Ovary (tissue), 9 donors: ENCODE data around the gene CCL23. TPM values are rescaled to one million over a fixed set of nuclear protein-coding genes. Genes with fewer than 3 reads are reported as not detected.

Experiments used
- DNase-seq, 5 donors: peaks; one replicate each; pipeline ENCODE4 v3.0.0-alpha.2; 2019 to 2020
- H3K27ac ChIP-seq, 2 donors: fragments of 200-600 bp; one replicate each; pipeline versions ENCODE4 v1.5.1 to v1.8.0; 2019 to 2022
- H3K27me3 ChIP-seq: fragments of 200-600 bp; one replicate; pipeline ENCODE4 v1.8.0; 2022
- H3K36me3 ChIP-seq: fragments of 200-600 bp; sonication (generic); one replicate; pipeline ENCODE4 v1.5.1; 2019
- H3K4me1 ChIP-seq: one replicate; pipeline ENCODE4 v1.8.1; 2013; ENCODE audit warnings: mild to moderate bottlenecking, moderate library complexity; ENCODE audit not compliant: insufficient read depth
- H3K4me3 ChIP-seq: fragments of 200-600 bp; sonication (generic); one replicate; pipeline ENCODE4 v1.5.1; 2017
- H3K9me3 ChIP-seq, 2 donors: fragments of 200-600 bp in 1 of 2; sonication (generic) in 1 of 2; one replicate each; pipeline versions ENCODE4 v1.5.1 to v1.8.1; 2013 to 2019; ENCODE audit warnings: mild to moderate bottlenecking in 1 of 2, moderate library complexity in 1 of 2
- CTCF ChIP-seq, 3 donors: fragments of 450-650 bp in 2 of 3; fragments of 200-600 bp in 1 of 3; IDR thresholded peaks; one replicate each; pipeline versions ENCODE4 v1.5.1 to v1.8.0; 2016 to 2022; ENCODE audit warnings: antibody characterized with exemption in 3 of 3, mild to moderate bottlenecking in 1 of 3
- EP300 ChIP-seq: sonication (generic); formaldehyde crosslinking; IDR thresholded peaks from one replicate; pipeline ENCODE4 v1.6.1; 2017; ENCODE audit warnings: antibody characterized with exemption
- POLR2A ChIP-seq: fragments of 450-650 bp; IDR thresholded peaks from one replicate; pipeline ENCODE4 v1.6.1; 2017; ENCODE audit warnings: antibody characterized with exemption, mild to moderate bottlenecking, moderate library complexity
- WGBS, 3 donors: extraction: QIAGEN DNeasy Blood & Tissue Kit in 1 of 3; methylation state at CpG; one replicate each; pipeline versions ENCODE4 v1.1.5 to v1.1.7; 2013 to 2017; 5-methylcytosine and 5-hydroxymethylcytosine counted together
- intact Hi-C, 4 donors: fragments of 100-400 bp; cut with DNase I; formaldehyde crosslinking; loops; one replicate each; pipeline versions ENCODE4 v1.11.0 to v1.15.1; 2022 to 2023
- polyA plus RNA-seq, 2 donors: library from polyadenylated mRNA; stranded (reverse); fragments of 200-250 nt in 1 of 2; fragments of 350-450 nt in 1 of 2; fragmentation: Illumina TruSeq in 1 of 2; extraction: RNeasy Lipid Tissue Mini Kit (QIAGEN cat#74804) in 1 of 2; gene quantifications; one replicate each; pipeline ENCODE4 v1.2.3, GENCODE V29; 2013 to 2014
- total RNA-seq, 7 donors: library from RNA; depleted of rRNA in 2 of 7; stranded (reverse); fragments of >200 nt in 2 of 7; fragmentation: NEBNext Ultra II Directional in 3 of 7; extraction: Animal tissue kit (Norgen Biotek cat#: 25700) in 3 of 7; gene quantifications; one replicate each; pipeline versions ENCODE4 v1.1.0 to v1.2.4, GENCODE V29; 2016 to 2023
- donor health status: DM: no; HTN: no; CAD: no; lungs with moderate emphysema.
- donor health status: DM: no; HTN: no; CAD: no.
- donor health status: Bipolar disorder and iron deficiency.
- donor health status: DM: yes; HTN: yes; CAD: no.
- donor health status: DM: no; HTN: no; CAD: no.
- donor health status: DM: yes; HTN: yes; CAD: no.

The CCL23 gene
- total and polyA plus RNA-seq, 9 donors, result 0.81 to 9.2 (median 3.7) TPM; not detected in 2

GRCh38 chr17:35965272-35965671 is 52.5 kb downstream of the CCL23 start:
- TF ChIP-seq EP300 (no peak), CTCF (IDR thresholded peaks at IDR 0.05) (no peak)
- Histone ChIP-seq H3K4me1 (no peaks in the 10 kb centered on the region), H3K9me3 (no peaks in the 10 kb centered on the region), H3K36me3 (no peaks in the 10 kb centered on the region), H3K27me3 (no peaks in the 10 kb centered on the region), H3K4me3 (no peak overlapping the region), H3K27ac (no peak overlapping the region)
- WGBS, 3 donors, result 88 to 91% (median 91%) methylated on average over 7 of the region's 7 CpGs
- intact Hi-C loops, result no loop called here
- no peak for DNase-seq

- Histone ChIP-seq H3K9me3 (no peaks in the 10 kb centered on the region), H3K27ac (no peak overlapping the region), H3K4me1 (no peaks in the 10 kb centered on the region), H3K36me3 (no peaks in the 10 kb centered on the region), H3K4me3 (no peak overlapping the region), H3K27me3 (no peaks in the 10 kb centered on the region)
- DNase-seq, result no peak
- WGBS, 3 donors, result 70 to 82% (median 73%) methylated on average over 6 of the region's 6 CpGs
- intact Hi-C loops, result no loop called here
- TF ChIP-seq EP300 (no peak), POLR2A (no peak), CTCF (IDR thresholded peaks at IDR 0.05) (no peak)
Observed at GRCh38 chr17:35963663-35964062, 54.1 kb downstream of the CCL23 start.

Other genes with a start within 250 kb of the CCL23 start
- gene MMP28, start 222.3 kb downstream of the CCL23 start, total RNA-seq, result 10 to 100 TPM in 1 of 7 donors, 1 to 10 TPM in 4, under 1 TPM in 2; 0.25 to 33.3 (median 3.3) TPM
- 1 to 10 TPM; 5.9 to 7.1 TPM for gene MMP28, start 222.3 kb downstream of the CCL23 start, polyA plus RNA-seq
- gene TAF15, start 208.5 kb downstream of the CCL23 start, total RNA-seq, result 100 to 1,000 TPM in 5 of 7 donors, 10 to 100 TPM in 2; 30.2 to 162 (median 126) TPM
- 100 to 1,000 TPM in 1 of 2 donors, 10 to 100 TPM in 1; 88.9 to 223 TPM for gene TAF15, start 208.5 kb downstream of the CCL23 start, polyA plus RNA-seq
- gene HEATR9, start 149.1 kb downstream of the CCL23 start, total RNA-seq, result not detected
- under 1 TPM in 1 of 2 donors, not detected in 1; 0.18 TPM for gene HEATR9, start 149.1 kb downstream of the CCL23 start, polyA plus RNA-seq
- gene CCL5, start 137.6 kb downstream of the CCL23 start, total RNA-seq, result 1 to 10 TPM in 6 of 7 donors, under 1 TPM in 1; 0.28 to 3.9 (median 2.1) TPM
- gene CCL5, start 137.6 kb downstream of the CCL23 start, polyA plus RNA-seq, result 10 to 100 TPM in 1 of 2 donors, 1 to 10 TPM in 1; 2.1 to 44.5 TPM
- not detected for gene RDM1, start 87.2 kb downstream of the CCL23 start, total RNA-seq
- gene RDM1, start 87.2 kb downstream of the CCL23 start, polyA plus RNA-seq, result under 1 TPM in 1 of 2 donors, not detected in 1; 0.33 TPM
- not detected for gene LYZL6, start 74.3 kb downstream of the CCL23 start, total RNA-seq
- not detected for gene LYZL6, start 74.3 kb downstream of the CCL23 start, polyA plus RNA-seq
- gene CCL16, start 36.5 kb downstream of the CCL23 start, total RNA-seq, result under 1 TPM in 2 of 7 donors, not detected in 5; 0.11 to 0.26 TPM
- gene CCL16, start 36.5 kb downstream of the CCL23 start, polyA plus RNA-seq, result under 1 TPM; 0.17 to 0.90 TPM
- gene CCL14, start 31.2 kb downstream of the CCL23 start, total RNA-seq, result 10 to 100 TPM in 4 of 7 donors, 1 to 10 TPM in 3; 3.3 to 64.8 (median 11.7) TPM
- 100 to 1,000 TPM in 1 of 2 donors, 10 to 100 TPM in 1; 37.4 to 411 TPM for gene CCL14, start 31.2 kb downstream of the CCL23 start, polyA plus RNA-seq
- under 1 TPM in 1 of 7 donors, not detected in 6; 0.48 TPM for gene CCL15, start 16.4 kb downstream of the CCL23 start, total RNA-seq
- gene CCL15, start 16.4 kb downstream of the CCL23 start, polyA plus RNA-seq, result not detected
- 10 to 100 TPM in 1 of 7 donors, under 1 TPM in 3, not detected in 3; 0.20 to 28.4 (median 0.38) TPM for gene CCL18, start 46.3 kb upstream of the CCL23 start, total RNA-seq
- 10 to 100 TPM in 1 of 2 donors, 1 to 10 TPM in 1; 1.3 to 24.0 TPM for gene CCL18, start 46.3 kb upstream of the CCL23 start, polyA plus RNA-seq
- gene CCL3, start 72.2 kb upstream of the CCL23 start, total RNA-seq, result 1 to 10 TPM in 5 of 7 donors, under 1 TPM in 2; 0.57 to 9.3 (median 3.1) TPM
- 1 to 10 TPM; 3.7 to 5.3 TPM for gene CCL3, start 72.2 kb upstream of the CCL23 start, polyA plus RNA-seq
- gene CCL4, start 85.9 kb upstream of the CCL23 start, total RNA-seq, result 10 to 100 TPM in 1 of 7 donors, 1 to 10 TPM in 6; 1.1 to 15.2 (median 2.0) TPM
- gene CCL4, start 85.9 kb upstream of the CCL23 start, polyA plus RNA-seq, result 10 to 100 TPM in 1 of 2 donors, 1 to 10 TPM in 1; 2.7 to 17.2 TPM
- gene TBC1D3B, start 158.7 kb upstream of the CCL23 start, total RNA-seq, result 10 to 100 TPM in 1 of 7 donors, 1 to 10 TPM in 6; 1.1 to 11.5 (median 4.5) TPM
- 1 to 10 TPM in 1 of 2 donors, not detected in 1; 2.5 TPM for gene TBC1D3B, start 158.7 kb upstream of the CCL23 start, polyA plus RNA-seq
- 1 to 10 TPM in 2 of 7 donors, under 1 TPM in 2, not detected in 3; 0.22 to 2.6 (median 0.89) TPM for gene CCL3L1, start 178.8 kb upstream of the CCL23 start, total RNA-seq
- gene CCL3L1, start 178.8 kb upstream of the CCL23 start, polyA plus RNA-seq, result 1 to 10 TPM in 1 of 2 donors, under 1 TPM in 1; 0.70 to 2.1 TPM
- gene CCL4L2, start 193.1 kb upstream of the CCL23 start, total RNA-seq, result 10 to 100 TPM in 1 of 7 donors, 1 to 10 TPM in 2, under 1 TPM in 3, not detected in 1; 0.42 to 13.1 (median 1.1) TPM
- 10 to 100 TPM in 1 of 2 donors, 1 to 10 TPM in 1; 1.7 to 11.1 TPM for gene CCL4L2, start 193.1 kb upstream of the CCL23 start, polyA plus RNA-seq
- gene TBC1D3I, start 246.6 kb upstream of the CCL23 start, total RNA-seq, result under 1 TPM in 5 of 7 donors, not detected in 2; 0.13 to 0.89 (median 0.17) TPM
- gene TBC1D3I, start 246.6 kb upstream of the CCL23 start, polyA plus RNA-seq, result under 1 TPM in 1 of 2 donors, not detected in 1; 0.30 TPM